Activated CD4-positive, alpha-beta memory T cell treated with anti-CD3 and anti-CD28 coated beads, Interleukin-2, amount 10 ng/mL, durations not matched to agents 7 days and 5 days (primary cell): ENCODE data around the gene FHOD3. TPM values are rescaled to one million over a fixed set of nuclear protein-coding genes. Genes with fewer than 3 reads are reported as not detected.

Experiments used
- CTCF ChIA-PET: fragments of 350-600 bp; sonication (Branson Sonifier 250); formaldehyde crosslinking; loops from one replicate; lab custom pipeline; 2021; ENCODE audit warnings: antibody characterized with exemption, inconsistent platforms; lab: Charles Lee
- POLR2A ChIA-PET: fragments of 350-600 bp; sonication (Branson Sonifier 250); formaldehyde crosslinking; loops from one replicate; lab custom pipeline; 2021; ENCODE audit warnings: antibody characterized with exemption; lab: Charles Lee
- DNase-seq: peaks from one replicate; pipeline ENCODE4 v3.0.0-alpha.2; 2020
- H3K27ac Mint-ChIP-seq: one replicate; pipeline ENCODE4 v1.8.0; 2021; ENCODE audit warnings: mild to moderate bottlenecking, mixed read lengths
- H3K27me3 Mint-ChIP-seq: one replicate; pipeline ENCODE4 v1.8.0; 2021; ENCODE audit warnings: mixed read lengths
- H3K36me3 Mint-ChIP-seq: one replicate; pipeline ENCODE4 v1.8.0; 2021; ENCODE audit warnings: low read depth, mixed read lengths
- H3K4me1 Mint-ChIP-seq: one replicate; pipeline ENCODE4 v1.8.0; 2021; ENCODE audit warnings: mixed read lengths
- H3K4me3 Mint-ChIP-seq: one replicate; pipeline ENCODE4 v1.8.0; 2021; ENCODE audit warnings: mild to moderate bottlenecking, mixed read lengths
- H3K9me3 Mint-ChIP-seq: one replicate; pipeline ENCODE4 v1.8.0; 2021; ENCODE audit warnings: mixed read lengths
- total RNA-seq, 2 experiments: library from RNA; stranded (reverse); gene quantifications; one replicate each; pipeline ENCODE4 v1.2.3, GENCODE V29; 2021

Gene FHOD3
- total RNA-seq, 2 experiments from 2014 or later, result not detected

DNA sequence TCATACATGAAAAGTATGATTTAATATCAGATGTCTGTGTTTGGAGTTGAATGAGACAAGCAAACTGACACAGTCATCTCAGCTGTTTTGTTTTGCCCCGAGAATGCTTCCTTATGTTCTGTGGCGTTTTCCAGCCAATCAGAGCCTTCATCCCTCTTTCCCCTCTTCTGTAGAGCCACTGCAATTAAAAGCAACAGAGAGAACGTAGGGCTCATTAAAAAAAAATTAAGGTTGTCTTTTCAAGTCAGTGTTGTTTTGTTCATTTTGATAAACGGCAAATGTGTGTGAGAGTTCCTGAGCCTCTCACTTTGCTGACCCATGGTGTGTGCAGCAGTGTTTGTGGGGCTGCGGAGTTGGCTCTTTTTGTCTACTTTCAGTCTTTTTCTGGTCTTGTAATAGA is 216.0 kb downstream of the FHOD3 start:
- H3K4me3 Mint-ChIP-seq, result no peak overlapping the region
- H3K27ac Mint-ChIP-seq, result no peak overlapping the region
- H3K4me1 Mint-ChIP-seq, result no peaks in the 10 kb centered on the region
- POLR2A ChIA-PET, result no interaction called here
- no peaks in the 10 kb centered on the region for H3K36me3 Mint-ChIP-seq
- no peak for DNase-seq
- H3K9me3 Mint-ChIP-seq, result no peaks in the 10 kb centered on the region
- peaks cover 5% of the 10 kb centered on the region for H3K27me3 Mint-ChIP-seq
- CTCF ChIA-PET, result interaction anchor here (0.5 kb wide), 1 partner anchor 21 kb away, joined by 3 read pairs; no protein-coding TSS in a partner anchor

DNA sequence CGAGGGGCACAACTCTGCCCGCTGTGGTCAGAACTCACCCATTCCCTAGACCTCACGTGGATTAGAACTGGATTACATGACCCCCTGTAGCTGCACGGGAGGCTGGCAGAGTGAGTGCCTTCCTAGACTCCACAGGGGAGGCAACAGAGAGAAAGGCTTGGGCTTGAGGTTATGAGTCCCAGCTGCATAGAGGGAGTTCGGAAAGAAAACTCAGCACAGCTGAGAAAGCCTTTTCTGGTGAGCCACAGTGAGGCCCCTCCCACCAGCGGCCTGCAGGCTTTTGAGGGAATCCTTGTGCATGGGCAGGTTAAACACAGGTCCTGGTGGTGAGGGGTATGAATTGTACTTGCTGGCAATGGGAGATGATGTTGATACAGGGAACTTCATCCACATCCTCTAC is 217.3 kb downstream of the FHOD3 start:
- no peak overlapping the region for H3K27ac Mint-ChIP-seq
- ChIA-PET CTCF (no interaction called here), POLR2A (no interaction called here)
- no peak for DNase-seq
- no peaks in the 10 kb centered on the region for H3K4me1 Mint-ChIP-seq
- no peaks in the 10 kb centered on the region for H3K9me3 Mint-ChIP-seq
- H3K27me3 Mint-ChIP-seq, result peaks cover 5% of the 10 kb centered on the region
- no peak overlapping the region for H3K4me3 Mint-ChIP-seq
- H3K36me3 Mint-ChIP-seq, result no peaks in the 10 kb centered on the region

DNA sequence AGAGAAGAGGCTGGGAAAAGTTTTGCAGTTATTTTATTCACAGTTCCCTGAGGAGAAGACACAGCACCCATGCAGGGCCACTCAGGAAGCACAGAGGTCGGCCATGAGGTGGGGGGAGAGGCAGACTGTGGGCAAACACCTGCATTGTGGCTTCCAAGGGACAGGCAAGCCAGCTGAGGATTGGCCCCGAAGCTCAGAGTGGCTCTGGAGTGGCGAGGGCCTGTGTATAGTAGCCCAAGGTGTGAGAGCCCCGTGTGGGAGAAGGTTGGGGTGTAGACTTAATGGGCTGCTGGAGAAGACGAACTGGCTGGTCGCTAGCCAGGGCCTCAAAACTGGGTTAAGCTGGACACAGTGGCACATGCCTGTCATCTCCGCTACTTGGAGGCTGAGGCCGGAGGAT is 218.7 kb downstream of the FHOD3 start:
- Mint-ChIP-seq H3K4me1 (no peaks in the 10 kb centered on the region), H3K4me3 (no peak overlapping the region), H3K27me3 (peaks cover 5% of the 10 kb centered on the region), H3K9me3 (no peaks in the 10 kb centered on the region), H3K36me3 (no peaks in the 10 kb centered on the region), H3K27ac (no peak overlapping the region)
- ChIA-PET POLR2A (interaction anchor here (0.7 kb wide), 1 partner anchor 1160 kb away, joined by 4 read pairs; no protein-coding TSS in a partner anchor), CTCF (no interaction called here)
- DNase-seq, result no peak

DNA sequence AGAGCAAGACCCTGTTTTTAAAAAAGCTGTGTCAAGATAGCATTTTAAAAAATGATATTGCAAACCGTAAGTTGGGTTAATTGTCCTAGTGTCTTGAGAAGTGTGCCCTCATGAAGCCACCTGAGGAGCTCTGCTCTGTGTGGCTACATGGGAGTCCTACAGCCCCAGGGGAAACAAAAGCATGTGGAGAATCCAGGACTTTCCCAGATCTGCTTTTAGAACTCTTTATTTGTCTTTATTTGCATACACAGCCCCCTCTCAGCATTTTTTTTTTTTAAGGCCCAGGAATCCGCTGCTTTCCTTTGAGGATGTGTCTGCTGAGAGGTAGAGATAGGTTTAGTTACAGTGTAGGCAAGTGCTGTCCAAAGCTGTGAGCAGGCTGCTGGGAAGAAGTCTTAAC is 219.2 kb downstream of the FHOD3 start:
- Mint-ChIP-seq H3K27ac (no peak overlapping the region), H3K27me3 (peaks cover 5% of the 10 kb centered on the region), H3K4me1 (no peaks in the 10 kb centered on the region), H3K36me3 (no peaks in the 10 kb centered on the region), H3K9me3 (no peaks in the 10 kb centered on the region), H3K4me3 (no peak overlapping the region)
- DNase-seq, result no peak
- POLR2A ChIA-PET, result interaction anchor here (0.7 kb wide), 1 partner anchor 1159 kb away, joined by 4 read pairs; no protein-coding TSS in a partner anchor
- CTCF ChIA-PET, result no interaction called here

DNA sequence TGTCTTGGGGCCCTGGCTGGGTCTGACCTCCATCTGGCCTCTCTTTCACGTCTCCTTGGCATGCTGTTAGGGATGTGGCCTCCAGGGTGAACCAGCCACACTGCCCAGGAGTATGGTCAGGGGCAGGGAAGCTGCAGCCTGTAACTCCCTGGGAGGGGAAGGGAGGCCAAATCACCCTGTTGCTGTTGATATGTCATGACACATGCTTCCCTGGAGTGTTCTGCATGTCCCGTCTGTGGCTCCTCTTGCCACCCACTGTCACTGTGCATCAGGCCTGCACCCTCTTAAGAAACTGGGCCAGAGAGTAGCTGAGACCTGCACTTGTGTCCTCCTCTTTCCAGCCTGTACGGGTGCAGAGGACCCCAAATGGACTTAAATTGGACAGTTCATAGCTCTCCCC is 221.3 kb downstream of the FHOD3 start:
- H3K27ac Mint-ChIP-seq, result no peak overlapping the region
- DNase-seq, result no peak
- no peak overlapping the region for H3K4me3 Mint-ChIP-seq
- ChIA-PET CTCF (no interaction called here), POLR2A (no interaction called here)
- no peaks in the 10 kb centered on the region for H3K9me3 Mint-ChIP-seq
- no peaks in the 10 kb centered on the region for H3K4me1 Mint-ChIP-seq
- no peaks in the 10 kb centered on the region for H3K36me3 Mint-ChIP-seq
- peaks cover 3% of the 10 kb centered on the region for H3K27me3 Mint-ChIP-seq

DNA sequence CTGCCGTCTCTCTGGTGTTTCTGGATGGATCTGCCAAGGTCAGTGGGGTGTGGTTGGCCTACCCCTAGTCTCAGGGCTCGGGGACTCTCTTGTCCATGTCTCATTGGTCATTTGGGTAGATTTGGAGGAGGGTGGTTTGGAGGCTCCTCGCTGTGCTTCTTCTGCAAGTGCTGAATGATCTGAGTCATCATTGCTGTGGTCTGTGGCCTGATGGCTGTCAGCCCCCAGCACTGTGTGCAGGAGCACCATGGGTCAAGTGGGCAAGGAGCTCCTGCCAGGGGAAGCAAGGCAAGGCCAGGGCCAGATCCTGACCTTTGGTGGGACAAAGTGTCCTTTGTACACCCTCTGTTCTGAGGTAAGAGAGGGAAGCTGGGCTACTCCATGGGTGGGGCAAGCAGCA is 221.8 kb downstream of the FHOD3 start:
- no peak overlapping the region for H3K27ac Mint-ChIP-seq
- H3K27me3 Mint-ChIP-seq, result peaks cover 3% of the 10 kb centered on the region
- no peak for DNase-seq
- CTCF ChIA-PET, result interaction anchor here (0.7 kb wide), 1 partner anchor 23 kb away, joined by 3 read pairs; no protein-coding TSS in a partner anchor
- H3K9me3 Mint-ChIP-seq, result no peaks in the 10 kb centered on the region
- H3K4me3 Mint-ChIP-seq, result no peak overlapping the region
- no peaks in the 10 kb centered on the region for H3K36me3 Mint-ChIP-seq
- POLR2A ChIA-PET, result no interaction called here
- no peaks in the 10 kb centered on the region for H3K4me1 Mint-ChIP-seq

DNA sequence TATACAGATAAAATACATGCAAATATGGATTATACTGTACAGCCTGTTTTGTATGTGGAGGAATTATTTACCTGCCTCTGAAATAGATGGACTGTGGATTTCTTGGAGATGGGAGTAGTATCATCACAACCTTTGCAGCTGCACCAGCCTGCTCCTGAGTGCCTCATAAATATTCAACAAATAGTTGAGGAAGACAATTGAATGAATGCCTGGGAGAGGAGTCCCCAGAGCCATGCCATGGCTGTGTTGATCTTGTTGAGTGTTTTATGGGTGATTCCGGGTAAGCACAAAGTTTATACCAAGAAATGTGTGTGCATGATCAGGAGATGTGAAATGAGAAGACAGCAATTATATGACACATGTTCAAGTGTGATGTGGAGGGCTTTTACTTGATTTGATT is 225.0 kb downstream of the FHOD3 start:
- Mint-ChIP-seq H3K9me3 (no peaks in the 10 kb centered on the region), H3K4me1 (no peaks in the 10 kb centered on the region), H3K27me3 (no peaks in the 10 kb centered on the region), H3K4me3 (no peak overlapping the region), H3K36me3 (no peaks in the 10 kb centered on the region), H3K27ac (no peak overlapping the region)
- no peak for DNase-seq
- CTCF ChIA-PET, result no interaction called here
- POLR2A ChIA-PET, result no interaction called here

DNA sequence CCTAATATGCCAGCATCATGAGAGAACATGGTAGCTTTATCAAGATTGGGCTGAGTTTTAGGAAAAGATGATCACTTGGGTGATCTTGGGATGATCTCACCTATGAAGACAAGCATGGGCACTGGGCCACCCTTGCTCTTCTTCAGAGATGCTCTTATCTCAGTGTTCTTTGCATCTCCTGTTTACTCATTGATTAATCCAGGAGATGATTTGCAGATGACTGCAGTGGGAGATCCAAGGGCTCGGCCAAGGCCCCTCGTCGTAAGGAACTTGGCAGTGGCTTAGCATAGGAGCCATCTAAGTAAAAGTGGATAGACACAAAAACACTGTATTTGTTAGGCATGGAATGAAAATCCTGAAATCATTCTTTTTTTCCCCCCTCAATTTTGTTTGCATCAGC is 228.4 kb downstream of the FHOD3 start:
- DNase-seq, result no peak
- Mint-ChIP-seq H3K36me3 (no peaks in the 10 kb centered on the region), H3K9me3 (no peaks in the 10 kb centered on the region), H3K27me3 (no peaks in the 10 kb centered on the region), H3K4me1 (no peaks in the 10 kb centered on the region), H3K4me3 (no peak overlapping the region), H3K27ac (no peak overlapping the region)
- ChIA-PET POLR2A (no interaction called here), CTCF (no interaction called here)

DNA sequence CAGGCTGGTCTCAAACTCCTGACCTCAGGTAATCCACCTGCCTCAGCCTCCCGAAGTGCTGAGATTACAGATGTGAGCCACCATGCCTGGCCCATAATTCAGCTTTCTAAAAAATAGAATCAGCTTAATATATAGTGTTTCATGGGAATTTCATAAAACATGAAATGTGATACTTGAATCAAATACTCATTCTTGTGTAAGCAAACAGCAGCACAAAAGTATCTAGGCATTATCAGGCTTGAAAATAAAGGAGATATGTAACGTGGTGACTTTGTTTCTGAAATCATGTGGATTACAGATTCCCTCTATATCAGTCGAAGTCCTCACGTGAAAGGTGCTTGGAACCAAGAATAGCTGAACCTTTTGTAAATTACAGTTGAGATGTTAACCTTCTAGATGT is 229.1 kb downstream of the FHOD3 start:
- Mint-ChIP-seq H3K4me3 (no peak overlapping the region), H3K4me1 (no peaks in the 10 kb centered on the region), H3K9me3 (no peaks in the 10 kb centered on the region), H3K27ac (no peak overlapping the region), H3K36me3 (no peaks in the 10 kb centered on the region), H3K27me3 (no peaks in the 10 kb centered on the region)
- DNase-seq, result no peak
- ChIA-PET CTCF (no interaction called here), POLR2A (no interaction called here)

DNA sequence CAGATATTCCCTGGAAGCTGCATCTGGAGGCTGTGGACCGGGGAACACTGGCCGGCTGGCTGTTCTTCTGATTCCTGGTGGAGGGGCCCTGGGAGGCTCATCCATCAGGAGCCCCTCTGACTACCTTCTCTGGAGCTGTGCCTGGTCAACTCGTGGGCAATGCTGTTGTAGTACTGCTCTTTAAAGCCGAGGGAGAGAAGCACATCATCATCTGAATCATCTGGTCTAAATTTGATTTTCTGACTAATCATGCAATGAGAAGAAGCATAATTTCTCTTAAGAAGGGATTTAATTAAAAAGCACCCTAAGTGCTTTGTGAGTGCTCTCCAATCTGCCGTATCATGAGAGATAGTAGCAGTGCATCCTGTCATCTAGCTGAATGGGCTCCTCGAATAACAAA is 229.5 kb downstream of the FHOD3 start:
- H3K27ac Mint-ChIP-seq, result no peak overlapping the region
- POLR2A ChIA-PET, result no interaction called here
- no peaks in the 10 kb centered on the region for H3K27me3 Mint-ChIP-seq
- H3K4me1 Mint-ChIP-seq, result no peaks in the 10 kb centered on the region
- no peaks in the 10 kb centered on the region for H3K9me3 Mint-ChIP-seq
- CTCF ChIA-PET, result no interaction called here
- no peaks in the 10 kb centered on the region for H3K36me3 Mint-ChIP-seq
- no peak overlapping the region for H3K4me3 Mint-ChIP-seq
- DNase-seq, result no peak

DNA sequence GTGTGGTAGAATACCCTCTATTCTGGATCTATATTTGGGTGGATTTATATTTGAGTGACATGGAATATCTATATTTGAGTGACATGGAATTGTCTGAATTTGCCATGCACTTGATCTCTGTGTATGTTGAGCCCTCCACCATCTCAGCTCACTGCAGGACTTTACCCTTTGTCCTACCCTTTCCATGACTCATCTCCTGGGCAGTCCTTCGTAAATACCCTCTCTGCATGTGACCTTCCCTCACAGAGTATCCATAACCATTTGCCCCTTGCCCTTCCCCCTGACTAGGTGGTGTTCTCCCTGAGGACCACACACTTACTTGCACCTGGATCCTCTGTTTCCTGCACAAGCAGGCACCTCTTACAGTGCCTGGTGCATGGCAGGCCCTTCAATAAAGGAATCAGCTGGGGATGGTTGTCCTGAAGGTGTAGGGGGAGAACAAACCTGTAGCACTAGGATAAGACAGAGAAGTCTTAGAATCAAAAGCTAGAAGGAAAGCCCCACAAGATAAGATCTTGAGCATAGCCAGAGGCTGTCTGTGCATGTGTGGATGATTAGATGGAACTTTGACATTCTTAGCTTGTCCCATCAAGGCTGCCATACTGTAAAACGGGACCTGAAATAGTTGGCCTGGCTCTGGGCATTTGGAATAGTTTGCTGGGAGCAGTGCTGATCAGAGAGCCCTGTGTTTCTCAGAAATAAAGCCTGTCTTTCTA is 230.4 kb downstream of the FHOD3 start:
- Mint-ChIP-seq H3K27me3 (no peaks in the 10 kb centered on the region), H3K27ac (no peak overlapping the region), H3K9me3 (no peaks in the 10 kb centered on the region), H3K36me3 (no peaks in the 10 kb centered on the region), H3K4me1 (no peaks in the 10 kb centered on the region), H3K4me3 (no peak overlapping the region)
- ChIA-PET CTCF (no interaction called here), POLR2A (no interaction called here)
- DNase-seq, result no peak

DNA sequence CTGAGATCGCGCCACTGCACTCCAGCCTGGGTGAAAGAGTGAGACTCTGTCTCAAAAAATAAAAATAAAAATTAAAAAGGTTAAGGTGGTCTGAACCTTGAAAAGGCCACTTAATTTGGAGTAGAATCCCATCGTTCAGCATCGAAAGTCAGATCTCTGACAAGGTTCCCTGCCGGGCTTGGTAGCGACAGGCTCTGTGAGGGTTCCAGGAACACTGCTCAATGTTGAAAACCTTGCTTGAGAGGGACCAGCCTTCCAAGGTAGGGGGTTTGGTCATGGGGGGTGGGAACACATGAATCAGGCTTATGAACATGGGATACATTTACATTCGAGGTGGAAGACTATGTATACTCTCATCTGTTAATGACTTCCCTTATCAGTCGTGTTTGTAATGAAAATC is 232.2 kb downstream of the FHOD3 start:
- Mint-ChIP-seq H3K36me3 (no peaks in the 10 kb centered on the region), H3K9me3 (no peaks in the 10 kb centered on the region), H3K4me3 (no peak overlapping the region), H3K27ac (no peak overlapping the region), H3K4me1 (peaks cover 6% of the 10 kb centered on the region), H3K27me3 (no peaks in the 10 kb centered on the region)
- ChIA-PET CTCF (no interaction called here), POLR2A (no interaction called here)
- no peak for DNase-seq

DNA sequence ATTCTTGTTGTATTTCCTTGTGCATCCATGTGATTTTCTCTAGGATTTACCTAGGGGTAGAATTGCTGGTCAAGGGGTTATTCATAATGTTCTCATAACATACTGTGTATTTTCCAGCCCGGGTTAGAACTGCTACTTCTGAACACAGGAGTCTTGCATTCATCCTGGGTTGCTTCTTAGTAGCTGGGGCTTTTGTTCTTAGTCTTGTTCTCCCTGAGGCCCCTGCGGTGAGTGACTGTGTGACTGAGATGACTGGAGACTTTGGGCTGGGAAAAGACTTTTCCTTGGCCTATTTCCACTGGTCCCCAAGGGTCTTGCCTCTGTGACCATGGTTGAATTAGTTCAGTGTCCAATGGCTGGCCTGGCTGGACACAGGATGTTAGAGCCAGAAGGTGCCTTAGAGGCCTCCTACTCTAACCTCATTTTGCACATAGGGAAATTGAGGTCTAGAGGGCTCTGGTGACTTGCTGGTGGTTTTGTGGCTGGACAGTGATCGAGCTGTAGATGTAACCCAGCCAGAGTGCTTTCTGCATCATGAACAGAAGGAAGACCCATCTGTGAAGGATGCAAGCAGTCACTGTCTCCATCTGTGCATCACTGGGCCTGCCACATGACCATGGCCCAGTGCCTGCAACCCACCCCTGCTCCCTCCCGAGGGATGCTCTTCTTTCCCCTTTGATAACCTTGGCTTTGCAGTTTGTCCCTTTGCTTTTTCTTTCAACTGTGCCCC is 233.3 kb downstream of the FHOD3 start:
- no peak overlapping the region for H3K27ac Mint-ChIP-seq
- no peak for DNase-seq
- no peaks in the 10 kb centered on the region for H3K27me3 Mint-ChIP-seq
- CTCF ChIA-PET, result no interaction called here
- no peaks in the 10 kb centered on the region for H3K9me3 Mint-ChIP-seq
- no peaks in the 10 kb centered on the region for H3K36me3 Mint-ChIP-seq
- no peak overlapping the region for H3K4me3 Mint-ChIP-seq
- peaks cover 6% of the 10 kb centered on the region for H3K4me1 Mint-ChIP-seq
- POLR2A ChIA-PET, result no interaction called here

DNA sequence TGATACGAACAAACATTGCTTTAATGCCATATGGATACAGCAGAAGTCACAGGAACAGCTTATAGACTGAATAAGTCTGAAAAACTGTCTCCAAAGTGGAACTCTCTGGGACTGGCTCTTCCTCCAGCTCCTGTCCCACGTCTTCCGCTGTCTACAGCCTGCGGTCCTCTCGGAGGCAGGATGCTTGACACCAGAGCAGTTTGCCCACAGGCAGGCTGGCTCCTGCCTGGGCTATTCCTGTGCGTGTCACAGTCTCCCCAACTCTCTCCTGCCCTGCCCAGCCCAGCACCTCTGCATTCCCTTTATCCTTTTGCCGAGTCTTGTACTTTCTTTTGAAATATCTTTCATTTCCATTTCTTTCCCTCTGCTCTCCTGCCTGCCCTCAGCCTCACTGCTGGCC is 234.1 kb downstream of the FHOD3 start:
- Mint-ChIP-seq H3K27me3 (peaks cover 3% of the 10 kb centered on the region), H3K27ac (no peak overlapping the region), H3K9me3 (no peaks in the 10 kb centered on the region), H3K4me3 (no peak overlapping the region), H3K36me3 (no peaks in the 10 kb centered on the region), H3K4me1 (peaks cover 6% of the 10 kb centered on the region)
- ChIA-PET CTCF (no interaction called here), POLR2A (no interaction called here)
- DNase-seq, result no peak
